Measurements from ENCODE around the gene SH2D3A.
"Not testable (repeated sequence)": the region's sequence is repeated elsewhere in the genome, so short reads cannot be mapped to it uniquely, and the experiment has no call there.

SH2D3A gene

GRCh38 chr19:6788896-6789295, 21.7 kb upstream of the SH2D3A start:
- DNase-seq: no peak

GRCh38 chr19:6787393-6787792, 20.2 kb upstream of the SH2D3A start:
- DNase-seq: no peak

GRCh38 chr19:6779206-6779605, 12.0 kb upstream of the SH2D3A start:
- no peak for DNase-seq

GRCh38 chr19:6778386-6778785, 11.2 kb upstream of the SH2D3A start:
- DNase-seq: no peak

GRCh38 chr19:6777434-6777833, 10.2 kb upstream of the SH2D3A start:
- no peak for DNase-seq

GRCh38 chr19:6776999-6777398, 9.8 kb upstream of the SH2D3A start:
- no peak for DNase-seq

GRCh38 chr19:6776045-6776444, 8.8 kb upstream of the SH2D3A start:
- not testable (repeated sequence) for DNase-seq

- no peak for DNase-seq
These were observed 7.8 kb upstream of the SH2D3A start for GRCh38 chr19:6774821-6775707.

- peak in 2 of 4 experiments; percentile 23 to 27 for DNase-seq
These were observed 6.2 kb upstream of the SH2D3A start for GRCh38 chr19:6773323-6773931.

GRCh38 chr19:6772866-6773322, 5.7 kb upstream of the SH2D3A start:
- DNase-seq: no peak

- peak; percentile 15 to 78 (median 50) for DNase-seq
These were observed 5.0 kb upstream of the SH2D3A start, which contains the start of gene VAV1 for GRCh38 chr19:6772028-6772865. Gene VAV1, plus strand, starts transcription at chr19:6772708. Its CDS starts 100 bp downstream, at chr19:6772808.

- not testable (repeated sequence) for DNase-seq
These were observed 4.4 kb upstream of the SH2D3A start for GRCh38 chr19:6771648-6772027.

- DNase-seq: no peak
These were observed 1.9 kb upstream of the SH2D3A start for GRCh38 chr19:6769006-6769619.

- no peak for DNase-seq
These were observed 1.1 kb upstream of the SH2D3A start for GRCh38 chr19:6768236-6768785.

- peak in 1 of 4 experiments; percentile 69 for DNase-seq
These were observed 216 bp downstream of the SH2D3A start for GRCh38 chr19:6767081-6767356.

GRCh38 chr19:6766357-6767080, 716 bp downstream of the SH2D3A start:
- DNase-seq: no peak

GRCh38 chr19:6765738-6766356, 1.4 kb downstream of the SH2D3A start:
- DNase-seq: no peak

- DNase-seq: not testable (repeated sequence)
These were observed 4.9 kb downstream of the SH2D3A start for GRCh38 chr19:6762253-6762797.

GRCh38 chr19:6761053-6761676, 6.1 kb downstream of the SH2D3A start:
- DNase-seq: no peak

- no peak for DNase-seq
These were observed 6.6 kb downstream of the SH2D3A start for GRCh38 chr19:6760606-6761005.

Measured in activated naive CD4-positive, alpha-beta T cell (primary cell).